Stimulated activated CD4-positive, alpha-beta T cell treated with anti-CD3 and anti-CD28 coated beads, Interleukin-2, amount 100 ng/mL, for 4 hours (primary cell): ENCODE results near the gene KITLG.
"Not testable (repeated sequence)": the region's sequence is repeated elsewhere in the genome, so short reads cannot be mapped to it uniquely, and the experiment has no call there.

Experiments used
- DNase-seq: peaks from one replicate; pipeline ENCODE4 v3.0.0-alpha.2; 2020; ENCODE audit warnings: low read depth

Gene KITLG

DNA sequence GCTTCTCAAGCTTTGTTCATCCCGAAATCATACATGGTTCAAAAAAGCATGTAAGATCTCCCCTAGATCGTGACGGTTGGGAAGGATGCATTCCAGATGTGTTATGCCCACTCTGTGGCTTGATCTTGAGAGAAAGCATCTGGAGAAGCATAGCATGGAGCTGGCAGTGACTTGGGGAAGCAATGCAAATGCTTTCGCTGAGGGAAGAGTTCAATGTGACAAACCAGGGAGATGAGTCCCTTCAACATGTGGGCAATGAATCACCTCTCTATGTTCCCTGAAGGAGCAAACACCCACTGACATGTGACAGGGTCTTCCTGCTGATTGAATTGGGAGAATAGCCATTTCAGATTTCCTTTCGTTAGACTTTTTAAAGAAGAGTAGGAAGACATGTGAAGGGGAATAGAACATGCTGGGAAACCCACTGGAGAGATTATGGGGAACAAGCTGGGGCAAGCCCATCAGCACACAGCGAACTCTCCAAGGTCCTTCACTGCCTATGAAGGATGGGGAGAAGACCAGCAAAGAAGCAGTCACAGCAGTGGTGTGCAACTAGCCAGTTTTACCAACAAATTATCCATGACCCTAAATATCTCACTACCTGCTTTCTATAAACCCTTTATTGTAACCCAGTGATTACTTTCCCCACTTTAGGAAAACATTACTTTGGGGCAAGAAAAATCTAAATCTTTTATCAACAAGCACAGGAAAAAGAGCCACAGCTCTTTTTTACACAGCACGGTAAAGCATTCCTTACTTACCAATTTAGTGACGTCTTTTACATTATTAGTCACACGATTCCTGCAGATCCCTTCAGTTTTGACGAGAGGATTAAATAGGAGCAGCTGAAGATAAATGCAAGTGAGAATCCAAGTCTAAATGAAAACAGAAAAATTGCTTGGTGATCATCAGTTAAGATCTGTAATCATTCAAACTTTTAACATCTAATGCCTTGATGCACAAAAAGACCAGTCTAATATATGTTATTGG lies 35.0 kb downstream of the KITLG start:
- DNase-seq = no peak

DNA sequence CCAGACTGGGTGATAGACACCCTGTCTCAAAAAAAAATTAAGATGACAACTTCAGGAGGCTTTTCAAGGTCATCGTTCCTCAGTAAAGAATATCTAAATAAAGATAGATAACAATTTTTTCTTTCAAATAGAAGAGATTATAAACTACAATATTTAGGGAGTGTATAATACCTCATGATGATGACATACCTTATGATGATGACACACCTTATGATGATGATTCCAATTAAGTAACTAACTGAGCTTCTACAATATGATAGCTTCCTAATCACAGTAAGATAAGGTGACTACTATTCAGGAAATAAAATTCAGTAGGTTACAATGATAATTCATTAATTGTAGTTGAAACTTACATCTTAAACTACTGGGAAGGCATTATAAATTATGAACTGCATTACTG lies 40.4 kb downstream of the KITLG start:
- no peak for DNase-seq

DNA sequence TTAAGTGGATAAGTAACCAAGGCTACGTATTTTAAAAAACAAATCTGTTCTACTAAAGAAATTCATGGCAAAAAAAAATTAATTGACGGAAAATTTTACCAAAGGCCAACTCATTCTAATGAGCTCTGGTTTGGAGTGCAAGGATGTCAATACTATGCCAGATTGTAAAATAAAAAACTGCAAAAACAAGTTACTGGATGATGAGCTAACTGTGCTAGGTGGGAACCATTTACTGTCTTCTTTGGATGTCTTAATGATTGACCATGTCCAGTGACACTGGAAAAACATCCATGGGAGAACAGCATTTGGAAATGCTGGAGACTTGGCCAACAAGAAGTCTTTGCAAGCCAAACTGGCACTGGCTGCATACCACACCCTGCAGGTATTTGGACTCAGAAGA lies 41.6 kb downstream of the KITLG start:
- no peak for DNase-seq

DNA sequence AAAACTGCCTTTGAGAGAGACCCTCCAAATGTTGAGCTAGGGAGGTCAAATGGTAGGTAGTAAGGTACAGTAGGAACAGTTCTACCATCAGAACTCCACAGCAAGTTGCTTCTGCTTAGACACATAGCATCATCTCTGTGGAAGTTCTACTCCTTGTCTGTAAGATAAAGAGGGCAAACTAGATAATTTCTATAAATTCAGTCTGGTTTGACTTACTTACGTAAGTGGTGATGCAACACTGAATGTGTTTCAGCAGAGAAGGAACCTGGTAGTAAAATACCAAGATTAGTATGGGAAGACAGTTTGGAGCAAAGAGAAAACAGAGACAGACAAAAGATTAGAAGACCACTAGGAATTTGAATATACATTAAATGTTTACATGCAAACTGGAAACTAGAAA lies 42.0 kb downstream of the KITLG start:
- no peak for DNase-seq

DNA sequence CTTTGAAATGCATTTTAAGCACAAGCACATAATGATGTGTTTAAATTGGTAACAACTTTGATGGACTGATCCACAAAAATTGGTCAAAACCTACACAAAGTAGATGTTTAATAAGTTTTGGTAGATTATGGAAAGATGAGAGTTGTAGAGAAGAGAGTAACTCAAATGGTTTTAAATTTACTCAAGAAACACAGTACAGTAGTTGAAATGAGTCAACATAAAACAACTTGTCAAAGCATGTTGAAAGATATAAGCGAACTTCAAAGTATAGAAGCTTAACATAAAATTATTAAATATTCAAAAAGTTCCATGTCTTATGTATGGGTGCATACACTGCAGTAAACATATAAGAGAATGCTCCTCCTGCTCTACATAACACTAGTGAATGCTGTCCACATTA lies 49.4 kb downstream of the KITLG start:
- DNase-seq = no peak

DNA sequence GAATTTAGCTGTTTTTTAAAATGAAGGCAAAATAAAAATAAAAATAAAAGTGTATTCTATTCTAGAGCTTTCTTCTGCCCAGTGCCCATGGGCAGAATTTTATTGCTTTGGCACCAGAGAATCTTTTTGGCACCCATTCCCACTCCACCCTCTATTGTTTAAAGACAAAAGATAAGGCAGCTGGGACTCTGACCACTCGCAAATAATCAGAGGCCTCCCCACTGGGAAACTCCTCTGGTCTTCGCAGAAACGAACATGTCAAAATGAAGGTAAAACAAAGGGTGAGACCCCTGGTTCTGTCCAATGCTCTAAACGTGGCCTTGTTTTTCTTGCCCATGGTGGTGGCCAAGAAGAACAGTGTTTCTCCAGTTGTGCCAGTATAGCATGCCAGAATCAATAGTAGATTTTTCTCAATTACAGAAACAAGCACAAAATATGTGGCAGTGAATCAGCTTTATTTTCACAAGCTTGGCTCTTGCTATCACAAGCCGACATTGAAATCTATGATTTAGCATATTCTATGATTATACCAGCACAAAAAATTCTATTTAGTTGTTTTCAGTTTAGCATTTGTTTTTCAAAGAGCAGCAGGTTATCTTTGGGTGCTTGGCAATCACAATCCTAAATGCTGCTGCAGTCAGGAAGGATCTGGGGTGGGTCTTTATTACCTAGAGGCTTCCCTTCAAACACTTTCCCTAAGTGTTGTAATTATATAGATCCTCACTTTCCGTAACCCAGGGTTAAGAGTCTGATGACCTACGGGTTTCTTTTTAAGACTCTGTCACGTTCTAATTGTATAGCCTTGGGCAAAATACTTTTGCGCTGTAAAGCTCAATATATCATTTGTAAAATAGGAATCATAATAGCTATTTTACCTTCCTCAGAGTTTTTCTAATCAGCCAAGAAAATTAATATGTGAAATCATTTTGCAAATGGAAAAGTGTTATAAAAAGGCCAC lies 50.5 kb downstream of the KITLG start:
- DNase-seq = no peak

DNA sequence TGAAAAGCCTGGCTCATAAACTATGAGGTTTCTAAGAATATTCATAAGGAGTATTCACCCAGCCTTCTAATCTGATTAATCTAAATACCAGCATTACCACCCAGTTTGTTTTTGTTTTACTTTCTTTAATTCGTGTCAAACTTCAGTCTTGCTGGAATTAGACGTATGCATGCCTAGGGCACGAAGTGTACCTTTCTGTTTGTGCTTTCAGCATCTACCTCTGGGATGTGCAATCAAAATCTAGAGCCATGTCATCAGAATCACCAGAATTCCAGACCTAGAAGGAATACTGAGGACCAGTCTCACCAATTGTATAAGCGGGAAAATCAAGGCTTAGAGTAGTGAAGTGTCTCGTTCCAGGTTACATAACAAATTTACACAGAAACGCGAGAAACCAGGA lies 57.3 kb downstream of the KITLG start:
- DNase-seq = no peak

DNA sequence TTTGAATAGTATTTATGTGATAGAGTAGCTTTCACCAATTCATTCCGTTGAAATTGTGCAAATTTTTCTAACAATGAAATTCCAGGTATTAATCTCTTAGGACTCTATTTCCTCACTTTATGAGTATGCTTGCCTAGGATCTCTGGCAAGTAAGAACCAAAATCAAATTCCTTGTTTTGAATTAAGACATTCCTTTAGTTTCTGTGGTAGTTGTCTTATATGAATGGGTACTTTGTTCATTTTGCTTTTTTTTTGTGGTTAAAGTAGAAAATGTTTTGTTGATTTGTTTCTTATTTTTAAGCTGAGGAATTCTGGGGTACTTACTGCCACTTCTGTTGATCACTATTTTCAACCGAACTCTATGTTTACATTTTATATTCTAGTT lies 59.8 kb downstream of the KITLG start:
- no peak for DNase-seq

DNA sequence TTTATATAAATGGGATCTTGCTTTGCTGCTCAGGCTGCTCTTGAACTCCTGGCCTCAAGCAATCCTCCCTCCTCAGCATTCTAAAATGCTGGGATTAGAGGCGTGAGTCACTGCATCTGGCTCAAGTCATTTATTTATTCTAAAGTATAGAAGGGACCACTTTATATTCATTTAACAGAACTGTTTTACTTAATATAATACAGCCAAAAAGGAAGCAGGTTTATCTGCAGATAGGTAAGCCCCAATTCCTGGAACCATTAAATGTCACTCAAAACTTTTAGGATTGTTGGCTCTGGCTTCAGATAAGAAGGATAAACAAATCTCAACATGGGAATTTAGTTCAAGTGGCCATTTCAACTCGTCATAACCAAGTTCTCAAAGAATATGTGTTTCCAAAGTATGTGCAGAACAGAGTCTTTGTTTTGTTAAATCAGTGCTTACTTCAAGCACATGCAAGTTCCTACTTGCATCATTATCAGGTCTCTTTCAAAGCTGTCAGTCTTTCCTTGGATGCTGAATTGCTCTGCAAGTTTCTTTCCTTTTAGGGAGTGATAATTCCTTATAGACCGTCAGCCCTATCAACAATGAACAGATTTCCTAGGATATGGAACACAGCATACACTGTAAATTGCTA lies 60.4 kb downstream of the KITLG start:
- no peak for DNase-seq

DNA sequence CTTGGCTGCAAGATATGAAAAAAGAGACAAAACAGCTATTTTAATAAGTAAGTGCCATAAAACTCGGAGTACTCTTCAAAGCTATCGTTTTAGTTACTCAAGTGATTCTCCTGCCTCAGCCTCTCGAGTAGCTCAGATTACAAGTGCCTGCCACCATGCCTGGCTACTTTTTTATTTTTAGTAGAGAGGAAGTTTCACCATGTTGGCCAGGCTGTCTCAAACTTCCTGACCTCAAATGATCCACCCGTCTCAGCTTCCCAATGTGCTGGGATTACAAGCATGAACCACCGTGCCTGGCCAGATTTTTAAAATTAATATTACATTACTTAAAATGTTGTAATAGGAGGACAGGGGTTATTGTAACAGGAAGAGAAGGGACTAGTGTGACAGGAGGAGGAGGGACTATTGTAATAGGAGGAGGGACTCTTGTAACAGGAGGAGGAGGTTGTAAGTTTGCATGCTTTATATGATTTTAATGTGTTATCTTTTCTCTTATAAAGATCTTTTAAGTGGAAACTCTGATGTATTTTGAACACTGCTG lies 61.3 kb downstream of the KITLG start:
- no peak for DNase-seq

DNA sequence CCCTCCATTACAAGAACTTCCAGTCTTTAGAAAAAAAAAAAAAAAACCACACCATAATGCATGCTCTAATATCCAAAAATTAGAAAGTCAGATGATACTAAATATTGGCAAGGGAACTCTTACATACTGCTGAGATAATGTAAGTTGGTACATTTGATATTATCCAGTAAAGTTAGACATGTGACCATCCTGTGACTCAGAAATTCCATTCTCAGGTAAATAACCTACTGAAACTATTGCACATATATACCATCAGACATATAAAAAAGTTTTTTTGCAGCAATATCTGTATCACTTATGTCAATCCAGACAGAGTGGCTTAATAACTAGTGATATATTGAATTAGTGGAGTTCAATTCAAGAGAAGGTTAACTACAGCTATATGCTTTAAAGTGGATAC lies 63.5 kb downstream of the KITLG start:
- DNase-seq = no peak

DNA sequence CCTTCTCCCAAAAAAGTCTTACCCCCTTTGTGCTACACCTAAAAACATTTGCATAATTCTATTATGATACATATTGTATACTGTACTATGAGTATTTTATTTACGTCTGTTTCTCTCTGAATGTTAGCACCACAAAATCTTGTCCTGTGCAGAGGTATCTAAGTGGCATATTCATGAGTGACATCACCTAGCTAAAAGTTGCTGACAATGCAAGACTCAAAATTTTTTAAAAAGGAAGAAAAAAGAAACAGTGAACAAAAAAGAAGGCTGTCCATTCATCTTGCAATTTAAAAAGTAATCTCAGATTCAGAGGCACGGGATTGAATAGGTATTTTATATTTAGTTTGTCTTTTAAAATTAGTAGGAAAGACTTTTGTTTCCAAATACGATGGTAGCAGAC lies 69.4 kb downstream of the KITLG start:
- no peak for DNase-seq

DNA sequence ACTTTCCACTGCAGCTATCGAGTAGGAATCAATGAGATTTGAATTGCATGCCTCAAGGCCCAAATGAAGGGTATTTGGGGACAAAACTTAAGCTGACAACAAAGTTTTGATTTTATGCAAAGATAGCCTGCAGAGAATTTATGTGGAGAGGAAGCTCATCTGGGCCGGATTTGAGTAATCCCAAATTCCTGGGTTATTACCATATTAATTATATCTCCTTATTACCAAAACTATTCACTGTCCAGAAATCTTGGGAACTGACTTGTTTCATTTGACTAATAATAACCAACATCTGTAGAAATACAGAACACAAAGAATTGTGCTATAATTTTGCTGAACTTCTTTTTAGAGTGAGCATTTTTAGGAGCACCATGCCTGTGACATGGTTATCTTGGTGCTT lies 70.4 kb downstream of the KITLG start:
- DNase-seq = no peak

DNA sequence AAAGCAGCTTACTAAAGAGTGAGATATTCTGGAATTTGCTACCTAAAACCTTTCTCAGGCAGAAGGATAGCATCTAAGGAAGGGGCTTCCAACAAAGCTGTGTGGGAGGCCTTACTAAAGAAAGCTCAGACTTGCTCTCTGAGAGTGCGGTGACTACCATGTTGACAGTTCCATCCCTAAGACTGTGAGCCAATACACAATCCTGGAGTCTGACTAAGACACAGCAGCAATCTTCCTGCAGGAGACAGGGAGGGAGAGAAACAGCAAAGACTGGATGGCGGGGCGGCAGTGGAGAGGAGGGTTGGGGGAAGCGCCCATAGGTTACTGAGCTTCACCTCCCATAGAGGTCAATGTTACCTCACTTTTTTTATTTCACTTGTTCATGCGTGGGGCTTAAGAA lies 70.9 kb downstream of the KITLG start:
- no peak for DNase-seq

DNA sequence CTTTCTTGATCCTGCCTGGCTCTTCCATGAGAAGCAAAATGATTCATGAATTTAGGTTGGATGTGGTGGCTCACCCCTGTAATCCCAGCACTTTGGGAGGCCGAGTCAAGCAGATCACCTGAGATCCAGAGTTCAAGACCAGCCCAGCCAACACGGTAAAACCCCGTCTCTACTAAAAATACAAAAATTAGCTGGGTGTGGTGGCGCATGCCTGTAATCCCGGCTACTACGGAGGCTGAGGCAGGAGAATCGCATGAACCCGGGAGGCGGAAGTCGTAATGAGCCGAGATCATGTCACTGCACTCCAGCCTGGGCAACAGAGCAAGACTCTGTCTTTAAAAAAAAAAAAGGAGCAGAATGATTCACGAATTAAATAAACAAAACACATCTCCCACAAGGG lies 72.4 kb downstream of the KITLG start:
- not testable (repeated sequence) for DNase-seq

DNA sequence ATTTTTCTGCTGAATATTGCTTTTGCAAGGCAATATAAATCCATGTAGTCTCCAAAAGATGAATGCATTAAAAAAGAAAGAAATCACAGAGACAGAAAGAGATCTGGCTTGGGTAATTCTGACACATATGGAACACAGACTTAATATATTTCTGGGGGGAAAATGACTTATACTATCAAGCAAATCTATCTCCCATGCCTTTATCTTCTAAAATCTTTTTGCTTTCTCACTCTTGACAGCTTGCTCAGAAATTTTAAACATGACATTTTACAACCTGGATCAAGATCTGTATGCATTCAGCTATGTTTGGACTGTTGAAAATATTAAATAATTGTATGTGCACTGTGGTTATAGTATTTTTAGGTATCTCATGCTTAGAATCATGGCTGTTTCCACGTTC lies 73.0 kb downstream of the KITLG start:
- DNase-seq = no peak

DNA sequence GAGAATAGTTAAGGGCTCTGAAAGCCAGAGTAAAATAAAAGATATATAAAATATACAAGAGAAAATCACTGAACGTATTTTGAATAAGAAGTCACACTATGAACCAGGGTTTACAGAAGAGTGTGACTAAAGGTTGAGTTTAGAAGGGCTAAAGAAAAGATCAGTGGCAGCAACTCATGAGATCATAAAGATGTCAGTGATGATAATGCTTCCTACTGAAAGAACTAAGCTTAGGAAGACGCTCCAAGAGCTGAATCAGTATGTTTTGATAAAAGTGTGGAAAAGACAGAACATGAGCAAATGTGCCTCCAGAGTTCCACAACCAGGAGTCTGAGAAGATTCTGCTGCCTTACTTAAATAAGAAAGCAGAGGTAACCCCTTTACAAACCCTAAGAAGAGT lies 74.6 kb downstream of the KITLG start:
- no peak for DNase-seq

DNA sequence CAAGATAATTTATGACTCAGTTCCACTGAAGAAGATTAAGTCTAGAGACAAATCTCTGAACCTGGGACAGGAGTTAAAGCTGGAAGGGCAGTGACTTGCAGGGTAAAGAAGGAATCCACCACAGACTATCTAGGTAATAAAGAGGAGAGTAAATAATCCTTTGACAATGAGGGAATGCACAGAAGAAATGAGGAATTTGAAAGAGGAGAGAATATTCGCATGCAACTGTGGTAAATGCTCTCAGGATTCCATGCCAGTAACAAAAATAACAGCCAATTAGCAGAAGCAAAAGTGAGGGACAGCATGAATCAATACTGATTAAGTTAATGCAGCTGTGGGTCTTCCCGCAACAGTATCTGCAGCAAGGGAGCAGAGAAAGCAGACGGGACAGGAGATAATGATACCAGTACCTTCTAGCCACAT lies 77.0 kb downstream of the KITLG start:
- no peak for DNase-seq

DNA sequence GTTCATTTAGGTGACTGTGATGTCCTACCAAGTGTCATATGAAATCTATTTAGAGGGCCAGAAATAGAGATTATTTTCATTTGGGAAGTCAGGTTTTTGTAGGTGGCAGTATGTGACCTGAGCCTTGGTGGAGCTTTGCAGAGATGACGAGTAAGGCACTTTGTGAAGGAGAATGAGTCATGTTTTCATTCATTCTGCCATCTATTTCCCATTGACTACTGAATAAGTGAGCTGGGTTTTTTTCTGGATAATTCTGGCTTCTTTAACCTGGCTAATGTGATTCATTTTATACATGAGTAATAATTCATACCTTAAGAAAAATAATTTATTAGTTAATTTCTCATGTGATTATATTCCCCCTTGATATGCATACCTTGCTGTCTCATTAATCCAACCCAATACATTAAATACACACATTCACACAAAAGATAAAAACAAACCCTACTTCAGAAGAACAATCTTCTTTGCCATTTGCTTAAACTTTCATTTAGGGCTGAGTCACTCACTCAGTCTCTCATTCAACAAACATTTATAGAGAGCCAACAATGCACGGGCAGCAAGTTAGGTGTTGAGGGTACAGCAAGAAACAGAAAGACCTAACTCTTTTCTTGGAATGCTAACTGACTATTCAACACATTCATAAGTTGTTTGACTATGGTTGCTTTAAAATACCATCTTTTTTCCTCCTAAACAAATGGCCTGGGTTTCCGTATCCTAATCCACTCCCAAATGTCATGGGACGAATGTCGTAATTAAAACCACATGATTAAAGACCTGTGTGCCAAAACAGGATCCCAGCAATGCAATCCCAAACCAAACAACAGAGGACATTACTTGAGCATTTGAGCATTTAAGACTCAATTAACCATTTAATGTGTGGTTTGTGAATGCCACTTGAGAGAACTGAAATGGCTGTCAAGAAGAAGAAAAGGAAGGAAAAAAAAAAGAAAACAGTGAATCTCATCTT lies 78.0 kb downstream of the KITLG start:
- no peak for DNase-seq

DNA sequence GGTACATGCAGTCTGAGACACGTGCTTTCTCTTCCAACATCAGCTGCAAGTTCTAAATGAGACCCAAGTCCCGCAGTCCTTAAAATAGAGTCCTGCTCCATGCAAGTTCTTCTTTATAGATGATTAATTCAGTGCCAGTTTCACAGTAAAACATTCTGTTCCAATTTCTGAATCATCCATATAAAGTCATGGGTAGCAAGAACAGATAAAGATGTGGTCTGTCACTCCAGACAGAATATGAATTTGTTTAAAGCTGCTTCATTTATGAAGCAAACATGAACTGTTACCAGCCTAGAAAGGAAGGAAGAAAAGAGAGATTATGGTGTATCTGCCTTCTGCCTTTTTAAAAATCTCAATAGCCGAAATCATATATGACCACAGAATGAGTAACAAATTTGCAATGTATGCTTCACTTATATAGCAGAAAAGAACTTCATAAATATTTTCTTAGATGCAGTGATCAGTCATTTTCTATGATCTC lies 83.3 kb downstream of the KITLG start:
- no peak for DNase-seq

DNA sequence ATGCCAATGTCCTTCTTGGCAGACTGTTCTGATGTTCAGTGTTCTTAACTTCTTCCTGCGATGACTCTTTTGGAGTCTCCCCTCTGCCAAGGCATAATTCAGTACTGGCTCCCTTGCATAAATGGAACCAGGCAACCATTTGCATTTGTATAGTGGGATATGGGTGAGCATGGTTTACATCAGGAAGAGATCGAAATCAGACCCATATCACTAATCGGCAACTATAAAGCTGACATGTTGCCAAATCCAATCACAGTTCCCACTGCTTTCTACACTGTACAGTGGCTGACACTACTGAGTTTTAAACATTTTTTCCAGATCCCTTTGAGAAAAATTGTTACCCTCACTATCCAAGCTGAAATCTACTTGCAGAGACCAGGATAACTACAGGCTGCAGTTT lies 83.8 kb downstream of the KITLG start:
- DNase-seq = no peak
